Measurements from ENCODE around the gene GLYATL3. TPM values are rescaled to one million over a fixed set of nuclear protein-coding genes. Genes with fewer than 3 reads are reported as not detected.

GLYATL3 gene
- total and polyA plus RNA-seq, 10 of the 15 experiments (the other 5 are each of a cell fraction or from before 2014, with no cell fraction given) = not detected

GRCh38 chr6:49541210-49541724 is 41.5 kb downstream of the GLYATL3 start:
- TF ChIP-seq KDM1A (IDR thresholded peaks at IDR 0.05; ENCODE audit: borderline replicate concordance) (no peak), ASH2L (IDR thresholded peaks at IDR 0.05; ENCODE audit: borderline replicate concordance, low read depth) (no peak), CHD2 (IDR thresholded peaks at IDR 0.05; ENCODE audit: borderline replicate concordance, low read depth, low read length) (no peak), WRNIP1 (IDR thresholded peaks at IDR 0.05; ENCODE audit: borderline replicate concordance, low read depth, low read length) (no peak), BCL3 (IDR thresholded peaks at IDR 0.05; ENCODE audit: borderline replicate concordance, insufficient read depth, low read depth, low read length, poor library complexity, severe bottlenecking) (no peak), STAT3 (IDR thresholded peaks at IDR 0.05; ENCODE audit: low read depth, low read length) (no peak), JUNB (IDR thresholded peaks at IDR 0.05) (no peak), CHD4 (IDR thresholded peaks at IDR 0.05) (no peak), SMC3 (IDR thresholded peaks at IDR 0.05; ENCODE audit: borderline replicate concordance, low read length) (no peak), SMAD1 (IDR thresholded peaks at IDR 0.05; ENCODE audit: low read depth, partially characterized antibody) (no peak), EGR1 (IDR thresholded peaks at IDR 0.05; ENCODE audit: borderline replicate concordance in 1 of 2, low read depth in 2 of 2, low read length in 2 of 2) (no peak), ZNF24 (IDR thresholded peaks at IDR 0.05) (no peak), SRF (IDR thresholded peaks at IDR 0.05; ENCODE audit: low read depth in 2 of 2, low read length in 2 of 2) (no peak), RCOR1 (conservative IDR thresholded peaks at IDR 0.05; ENCODE audit: low read depth, low read length) (no peak), NBN (IDR thresholded peaks at IDR 0.05) (no peak)
- TF ChIP-seq, protein P1, sequence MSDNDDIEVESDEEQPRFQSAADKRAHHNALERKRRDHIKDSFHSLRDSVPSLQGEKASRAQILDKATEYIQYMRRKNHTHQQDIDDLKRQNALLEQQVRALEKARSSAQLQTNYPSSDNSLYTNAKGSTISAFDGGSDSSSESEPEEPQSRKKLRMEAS (IDR thresholded peaks at IDR 0.05; ENCODE audit: low read depth, low read length) = no peak
- TF ChIP-seq, protein P2, sequence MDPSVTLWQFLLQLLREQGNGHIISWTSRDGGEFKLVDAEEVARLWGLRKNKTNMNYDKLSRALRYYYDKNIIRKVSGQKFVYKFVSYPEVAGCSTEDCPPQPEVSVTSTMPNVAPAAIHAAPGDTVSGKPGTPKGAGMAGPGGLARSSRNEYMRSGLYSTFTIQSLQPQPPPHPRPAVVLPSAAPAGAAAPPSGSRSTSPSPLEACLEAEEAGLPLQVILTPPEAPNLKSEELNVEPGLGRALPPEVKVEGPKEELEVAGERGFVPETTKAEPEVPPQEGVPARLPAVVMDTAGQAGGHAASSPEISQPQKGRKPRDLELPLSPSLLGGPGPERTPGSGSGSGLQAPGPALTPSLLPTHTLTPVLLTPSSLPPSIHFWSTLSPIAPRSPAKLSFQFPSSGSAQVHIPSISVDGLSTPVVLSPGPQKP (IDR thresholded peaks at IDR 0.05; ENCODE audit: low read depth, low read length) = no peak
- no peak for FAIRE-seq
- Histone ChIP-seq H3K4me3 (no peak overlapping the region), H3K9me3 (replicated peaks; ENCODE audit: control insufficient read depth, insufficient read depth, low read length) (no peaks in the 10 kb centered on the region), H3K4me1 (ENCODE audit: control insufficient read depth, insufficient read depth, low read length) (no peaks in the 10 kb centered on the region), H3K27me3 (replicated peaks in 1 of 2; ENCODE audit: control insufficient read depth in 2 of 2, insufficient read depth in 2 of 2, low read length in 1 of 2) (no peaks in the 10 kb centered on the region), H2AFZ (ENCODE audit: control insufficient read depth, low read depth, low read length) (no peak overlapping the region), H4K20me1 (ENCODE audit: control insufficient read depth, insufficient read depth) (no peaks in the 10 kb centered on the region), H3K4me2 (ENCODE audit: control insufficient read depth, insufficient read depth) (no peak overlapping the region), H3K9ac (ENCODE audit: control insufficient read depth, insufficient read depth, low read length) (no peak overlapping the region), H3K27ac (ENCODE audit: control insufficient read depth, insufficient read depth) (no peak overlapping the region), H3K36me3 (ENCODE audit: control insufficient read depth in 2 of 2, insufficient read depth in 2 of 2, low read length in 1 of 2) (no peaks in the 10 kb centered on the region), H3K79me2 (ENCODE audit: control insufficient read depth, insufficient read depth, low read length) (no peaks in the 10 kb centered on the region)
- CTCF ChIA-PET = interaction anchor here (0.8 to 3.9 kb wide), 3 partner anchors 8 to 65 kb away, joined by 3 to 17 read pairs (median 3); no protein-coding TSS in a partner anchor
- RAD21 ChIA-PET (ENCODE audit: unreplicated experiment) = no interaction called here
- no TSS peak for BruUV-seq (replicated peaks)
- intact Hi-C loops (cut with micrococcal nuclease; ENCODE audit: unreplicated experiment) = no loop called here
- SMC1A ChIA-PET (ENCODE audit: uncharacterized antibody, unreplicated experiment) = interaction anchor here (1.1 to 1.6 kb wide), 2 partner anchors 8 to 24 kb away, joined by 4 to 7 read pairs; no protein-coding TSS in a partner anchor
- 0% methylated on average over 1 of the region's 1 CpG for WGBS (ENCODE audit: insufficient coverage, insufficient replicate concordance, low lambda C conversion rate, missing lambda C conversion rate)
- DNase-seq (ENCODE audit: low read depth, low spot score) = no peak
- no peak for ATAC-seq
- POLR2A ChIA-PET = no interaction called here
- in situ Hi-C loops (cut with MboI) = no loop called here
